Spleen (tissue), 11 donors: ENCODE results near the gene NYAP2. TPM values are rescaled to one million over a fixed set of nuclear protein-coding genes. Genes with fewer than 3 reads are reported as not detected.

Experiments
- DNase-seq: peaks from one replicate; pipeline ENCODE4 v3.0.0-alpha.2; 2020
- H3K27ac ChIP-seq, 8 donors: fragments of 200-600 bp; sonication (generic) in 7 of 8; 1 replicate in 4 of 8; 2 replicates in 4 of 8; pipeline versions ENCODE4 v1.5.0 to v1.8.0; 2016 to 2021; ENCODE audit warnings: inconsistent platforms in 4 of 8, mild to moderate bottlenecking in 4 of 8, moderate library complexity in 1 of 8
- H3K27me3 ChIP-seq, 7 donors: fragments of 200-600 bp; sonication (generic) in 6 of 7; replicated peaks in 1 of 7; 1 replicate in 4 of 7; 2 replicates in 3 of 7; pipeline versions ENCODE4 v1.5.0 to v1.8.0; 2016 to 2021; ENCODE audit warnings: inconsistent platforms in 3 of 7, mild to moderate bottlenecking in 1 of 7
- H3K36me3 ChIP-seq, 6 donors: fragments of 200-600 bp; sonication (generic) in 5 of 6; 1 replicate in 4 of 6; 2 replicates in 2 of 6; pipeline versions ENCODE4 v1.5.0 to v1.8.0; 2016 to 2021; ENCODE audit warnings: inconsistent platforms in 2 of 6
- H3K4me1 ChIP-seq, 6 donors: fragments of 200-600 bp; sonication (generic) in 5 of 6; 1 replicate in 3 of 6; 2 replicates in 3 of 6; pipeline versions ENCODE4 v1.5.0 to v1.8.0; 2016 to 2021; ENCODE audit warnings: inconsistent platforms in 3 of 6
- H3K4me3 ChIP-seq, 8 donors: fragments of 200-600 bp; sonication (generic) in 7 of 8; 1 replicate in 4 of 8; 2 replicates in 4 of 8; pipeline versions ENCODE4 v1.5.0 to v1.8.0; 2016 to 2021; ENCODE audit warnings: inconsistent platforms in 4 of 8, mild to moderate bottlenecking in 4 of 8, moderate library complexity in 2 of 8
- H3K9me3 ChIP-seq, 8 donors: fragments of 200-600 bp; sonication (generic) in 7 of 8; 1 replicate in 4 of 8; 2 replicates in 4 of 8; pipeline versions ENCODE4 v1.5.0 to v1.8.0; 2016 to 2021; ENCODE audit warnings: inconsistent platforms in 4 of 8
- POLR2A ChIP-seq, 3 donors: fragments of 450-650 bp; IDR thresholded peaks; one replicate each; pipeline ENCODE4 v1.5.1; 2017; ENCODE audit warnings: antibody characterized with exemption in 3 of 3, mild to moderate bottlenecking in 1 of 3
- POLR2AphosphoS5 ChIP-seq, 3 donors: sonication (generic); formaldehyde crosslinking; IDR thresholded peaks; one replicate each; pipeline ENCODE4 v1.5.1; 2017; ENCODE audit warnings: antibody characterized with exemption in 3 of 3
- WGBS, 5 donors: extraction: QIAGEN DNeasy Blood & Tissue Kit in 3 of 5; methylation state at CpG; one replicate each; pipeline versions ENCODE4 v1.1.5 to v1.1.7; 2013 to 2018; 5-methylcytosine and 5-hydroxymethylcytosine counted together
- intact Hi-C: fragments of 100-400 bp; cut with DNase I; formaldehyde crosslinking; loops from one replicate; pipeline ENCODE4 v1.15.0; 2023; ENCODE audit warnings: low total_unique reads
- polyA plus RNA-seq, 3 donors: library from polyadenylated mRNA; stranded (reverse); fragments of 200-250 nt; gene quantifications; one replicate each; pipeline ENCODE4 v1.2.1, GENCODE V29; 2013
- total RNA-seq, 7 donors: library from RNA; depleted of rRNA in 3 of 7; stranded (reverse); fragments of >200 nt in 3 of 7; fragmentation: NEBNext Ultra II Directional in 4 of 7; extraction: Animal tissue kit (Norgen Biotek cat#: 25700) in 4 of 7; gene quantifications; one replicate each; pipeline versions ENCODE4 v1.1.0 to v1.2.1, GENCODE V29; 2016 to 2021
- TF ChIP-seq, protein P1 (sequence below), 11 experiments: fragments of 200-600 bp in 7 of 11; fragments of 450-650 bp in 4 of 11; sonication (generic) in 4 of 11; IDR thresholded peaks in 8 of 11; conservative IDR thresholded peaks in 3 of 11; 1 replicate in 7 of 11; 2 replicates in 4 of 11; pipeline versions ENCODE4 v1.4.0 to v1.8.0; 2016 to 2021; ENCODE audit warnings: antibody characterized with exemption in 11 of 11, inconsistent platforms in 4 of 11, mild to moderate bottlenecking in 1 of 11
- donor health status: healthy with polysubstance abuse.
- donor health status: DM: no; HTN: no; CAD: no; lungs with moderate emphysema.
- donor health status: DM: no; HTN: no; CAD: no.
- donor health status: Bipolar disorder and iron deficiency.
- donor health status: healthy.
- donor health status: DM: no; HTN: no; CAD: no.
- donor health status: DM: yes; HTN: yes; CAD: no.

The NYAP2 gene
- total and polyA plus RNA-seq, 10 donors: 0.06 to 0.33 (median 0.16) TPM; not detected in 1

DNA sequence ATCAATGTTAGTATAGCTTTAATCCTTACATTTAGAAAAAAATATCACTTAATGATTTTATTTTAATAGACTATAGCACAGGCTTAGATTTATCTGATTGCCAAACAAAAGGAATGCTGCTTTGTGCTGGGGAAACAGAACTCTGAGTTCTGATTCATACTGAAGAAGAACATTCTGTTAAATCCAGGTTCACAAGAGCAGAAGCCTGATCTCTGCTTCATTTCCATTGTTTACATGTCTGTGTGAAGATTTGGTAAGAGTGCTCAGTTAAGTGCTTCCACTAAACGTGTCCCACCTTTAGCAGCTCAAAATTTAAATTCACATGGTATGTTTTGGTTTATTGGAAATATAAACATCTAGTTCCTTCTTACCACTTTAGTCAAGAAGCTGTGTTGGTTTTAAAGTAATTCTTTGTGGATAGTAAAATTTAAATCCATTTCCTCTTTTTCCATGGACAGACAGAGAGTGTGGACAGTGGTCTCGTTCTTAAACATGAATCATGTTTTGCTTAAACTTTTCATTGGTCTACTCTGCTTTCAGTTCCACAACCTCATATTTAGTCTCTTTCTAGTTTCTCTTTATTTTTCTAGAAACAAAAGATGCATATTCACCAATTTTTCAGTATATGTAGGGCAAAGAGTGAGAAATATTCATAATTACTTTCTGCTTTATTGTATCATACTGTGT, 59.1 kb downstream of the NYAP2 start:
- no peaks in the 10 kb centered on the region for H3K9me3 ChIP-seq
- H3K27ac ChIP-seq: no peak overlapping the region
- no peaks in the 10 kb centered on the region for H3K27me3 ChIP-seq
- TF ChIP-seq POLR2AphosphoS5 (IDR thresholded peaks at IDR 0.05) (no peak), POLR2A (IDR thresholded peaks at IDR 0.05) (no peak)
- TF ChIP-seq, protein P1, sequence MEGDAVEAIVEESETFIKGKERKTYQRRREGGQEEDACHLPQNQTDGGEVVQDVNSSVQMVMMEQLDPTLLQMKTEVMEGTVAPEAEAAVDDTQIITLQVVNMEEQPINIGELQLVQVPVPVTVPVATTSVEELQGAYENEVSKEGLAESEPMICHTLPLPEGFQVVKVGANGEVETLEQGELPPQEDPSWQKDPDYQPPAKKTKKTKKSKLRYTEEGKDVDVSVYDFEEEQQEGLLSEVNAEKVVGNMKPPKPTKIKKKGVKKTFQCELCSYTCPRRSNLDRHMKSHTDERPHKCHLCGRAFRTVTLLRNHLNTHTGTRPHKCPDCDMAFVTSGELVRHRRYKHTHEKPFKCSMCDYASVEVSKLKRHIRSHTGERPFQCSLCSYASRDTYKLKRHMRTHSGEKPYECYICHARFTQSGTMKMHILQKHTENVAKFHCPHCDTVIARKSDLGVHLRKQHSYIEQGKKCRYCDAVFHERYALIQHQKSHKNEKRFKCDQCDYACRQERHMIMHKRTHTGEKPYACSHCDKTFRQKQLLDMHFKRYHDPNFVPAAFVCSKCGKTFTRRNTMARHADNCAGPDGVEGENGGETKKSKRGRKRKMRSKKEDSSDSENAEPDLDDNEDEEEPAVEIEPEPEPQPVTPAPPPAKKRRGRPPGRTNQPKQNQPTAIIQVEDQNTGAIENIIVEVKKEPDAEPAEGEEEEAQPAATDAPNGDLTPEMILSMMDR (IDR thresholded peaks at IDR 0.05 in 8 of 11, conservative IDR thresholded peaks at IDR 0.05 in 3 of 11): no peak
- H3K36me3 ChIP-seq: no peaks in the 10 kb centered on the region
- H3K4me3 ChIP-seq: no peak overlapping the region
- intact Hi-C loops: no loop called here
- WGBS, 5 donors: 20 to 39% (median 33%) methylated on average over 2 of the region's 2 CpGs
- no peaks in the 10 kb centered on the region for H3K4me1 ChIP-seq
- DNase-seq: no peak

DNA sequence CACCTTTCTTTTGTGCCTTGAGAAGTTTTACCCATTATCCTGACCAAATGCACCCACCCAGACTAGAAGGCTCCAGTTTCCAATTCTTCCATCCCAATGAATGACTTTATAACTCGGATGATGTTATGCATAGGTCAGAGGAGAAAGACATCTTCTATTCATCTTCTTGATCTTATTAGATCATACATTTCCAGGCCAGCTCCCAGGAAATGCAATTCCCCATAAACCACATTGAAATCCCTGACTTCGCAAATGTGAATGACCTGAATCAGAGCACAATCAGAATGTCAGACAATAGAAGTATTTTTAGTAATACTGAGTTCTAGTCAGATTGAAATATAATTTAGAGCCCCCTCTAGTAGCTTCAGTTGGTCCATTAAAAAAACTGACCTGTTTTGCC, 62.9 kb downstream of the NYAP2 start:
- peaks cover 0 to 14% (median 5%) of the 10 kb centered on the region in 6 donors for H3K4me1 ChIP-seq
- TF ChIP-seq POLR2A (IDR thresholded peaks at IDR 0.05): no peak
- TF ChIP-seq, protein P1 (IDR thresholded peaks at IDR 0.05 in 8 of 11, conservative IDR thresholded peaks at IDR 0.05 in 3 of 11): no peak
- H3K36me3 ChIP-seq: no peaks in the 10 kb centered on the region
- no peaks in the 10 kb centered on the region for H3K9me3 ChIP-seq
- no peak overlapping the region for H3K4me3 ChIP-seq
- H3K27me3 ChIP-seq: no peaks in the 10 kb centered on the region
- H3K27ac ChIP-seq: no peak overlapping the region
- intact Hi-C loops: no loop called here
- no peak for DNase-seq
- WGBS, 5 donors: 82 to 92% (median 88%) methylated on average over 2 of the region's 2 CpGs

DNA sequence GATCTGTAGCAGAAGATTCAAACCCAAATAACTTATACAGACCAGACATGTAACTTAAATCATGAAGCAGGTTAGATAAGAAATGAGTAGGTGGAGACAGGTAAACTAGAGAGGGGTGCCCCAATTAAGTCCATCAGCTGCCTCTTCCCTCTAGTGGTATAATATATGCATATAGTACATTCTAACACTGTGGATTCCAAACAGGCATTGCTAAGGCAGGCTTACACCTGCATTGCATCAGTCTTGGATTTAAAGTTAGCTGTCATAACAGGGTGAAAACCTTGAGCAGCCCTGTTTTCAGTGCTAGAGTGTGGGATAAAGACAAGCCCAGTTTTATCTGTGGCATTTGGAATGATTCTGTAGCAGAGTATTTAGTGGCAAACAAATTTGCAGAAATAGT, 63.4 kb downstream of the NYAP2 start:
- Histone ChIP-seq H3K4me1 (peaks cover 0 to 14% (median 5%) of the 10 kb centered on the region in 6 donors), H3K9me3 (no peaks in the 10 kb centered on the region), H3K27ac (no peak overlapping the region), H3K4me3 (no peak overlapping the region), H3K27me3 (no peaks in the 10 kb centered on the region), H3K36me3 (no peaks in the 10 kb centered on the region)
- TF ChIP-seq POLR2A (IDR thresholded peaks at IDR 0.05) (no peak), POLR2AphosphoS5 (IDR thresholded peaks at IDR 0.05) (no peak)
- TF ChIP-seq, protein P1 (IDR thresholded peaks at IDR 0.05 in 8 of 11, conservative IDR thresholded peaks at IDR 0.05 in 3 of 11): no peak
- DNase-seq: no peak
- intact Hi-C loops: no loop called here

DNA sequence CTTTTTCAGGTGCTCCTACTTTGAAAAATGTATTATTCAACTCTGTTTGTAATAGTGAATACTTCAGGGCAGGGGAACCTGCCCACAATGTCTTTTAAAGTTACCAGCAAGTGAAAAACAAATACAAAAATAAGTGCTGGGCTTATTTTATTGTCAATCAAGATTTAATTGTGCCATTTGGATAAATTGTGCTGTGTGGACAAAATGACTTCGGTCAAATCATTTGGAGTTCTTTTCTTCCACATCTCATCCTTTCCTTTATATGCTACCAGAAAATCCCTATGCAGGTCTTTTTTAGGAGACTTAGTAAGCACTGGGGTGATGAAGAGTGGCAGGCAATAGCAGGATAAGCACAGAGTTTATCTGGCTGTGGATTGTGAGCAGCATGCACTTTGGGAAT, 63.9 kb downstream of the NYAP2 start:
- no peak for DNase-seq
- intact Hi-C loops: no loop called here
- H3K27ac ChIP-seq: no peak overlapping the region
- no peaks in the 10 kb centered on the region for H3K27me3 ChIP-seq
- no peaks in the 10 kb centered on the region for H3K36me3 ChIP-seq
- TF ChIP-seq POLR2AphosphoS5 (IDR thresholded peaks at IDR 0.05): no peak
- TF ChIP-seq, protein P1 (IDR thresholded peaks at IDR 0.05 in 8 of 11, conservative IDR thresholded peaks at IDR 0.05 in 3 of 11): no peak
- TF ChIP-seq POLR2A (IDR thresholded peaks at IDR 0.05): no peak
- peaks cover 0 to 14% (median 5%) of the 10 kb centered on the region in 6 donors for H3K4me1 ChIP-seq
- no peaks in the 10 kb centered on the region for H3K9me3 ChIP-seq
- H3K4me3 ChIP-seq: no peak overlapping the region
- 94 to 100% (median 97%) methylated on average over 1 of the region's 1 CpG for WGBS, 5 donors
